Mesendoderm (in vitro differentiated cells): Measurements from ENCODE around the gene SDHA.

Experiments used
- DNase-seq: peaks from one replicate; pipeline ENCODE4 v3.0.0; 2013
- H2AK5ac ChIP-seq: 2 replicates; pipeline ENCODE4 v1.6.1; 2013; ENCODE audit warnings: low read length, inconsistent platforms
- H2BK120ac ChIP-seq: 2 replicates; pipeline ENCODE4 v1.6.1; 2013; ENCODE audit warnings: low read depth, mild to moderate bottlenecking, low read length, moderate library complexity, mixed read lengths
- H2BK15ac ChIP-seq: replicated peaks from 2 replicates; pipeline ENCODE4 v1.6.1; 2013; ENCODE audit warnings: low read depth, mild to moderate bottlenecking, moderate library complexity
- H2BK5ac ChIP-seq: 2 replicates; pipeline ENCODE4 v1.6.1; 2013; ENCODE audit warnings: low read length, inconsistent platforms
- H3K18ac ChIP-seq: 2 replicates; pipeline ENCODE4 v1.6.1; 2013; ENCODE audit warnings: mild to moderate bottlenecking, low read length, mixed read lengths
- H3K23ac ChIP-seq: one replicate; pipeline ENCODE4 v1.6.1; 2013; ENCODE audit warnings: low read length
- H3K27ac ChIP-seq: 2 replicates; pipeline ENCODE4 v1.5.1; 2013; ENCODE audit warnings: low read depth, mild to moderate bottlenecking, inconsistent platforms, low read length, moderate library complexity
- H3K27me3 ChIP-seq: 2 replicates; pipeline ENCODE4 v1.6.1; 2013; ENCODE audit warnings: low read length, control low read depth, mild to moderate bottlenecking, inconsistent platforms; ENCODE audit not compliant: insufficient read depth, poor library complexity
- H3K36me3 ChIP-seq: 2 replicates; pipeline ENCODE4 v1.6.1; 2013; ENCODE audit warnings: low read length, inconsistent platforms; ENCODE audit not compliant: control insufficient read depth, insufficient read depth
- H3K4ac ChIP-seq: one replicate; pipeline ENCODE4 v1.6.1; 2013; ENCODE audit warnings: low read depth, mild to moderate bottlenecking, low read length, moderate library complexity
- H3K4me1 ChIP-seq: 2 replicates; pipeline ENCODE4 v1.6.1; 2013; ENCODE audit warnings: low read depth, low read length, inconsistent platforms; ENCODE audit not compliant: control insufficient read depth
- H3K4me2 ChIP-seq: 2 replicates; pipeline ENCODE4 v1.6.1; 2013; ENCODE audit warnings: low read length
- H3K4me3 ChIP-seq: 2 replicates; pipeline ENCODE4 v1.5.1; 2013; ENCODE audit warnings: mild to moderate bottlenecking, low read length
- H3K56ac ChIP-seq: one replicate; pipeline ENCODE4 v1.6.1; 2013; ENCODE audit warnings: low read length
- H3K79me1 ChIP-seq: 2 replicates; pipeline ENCODE4 v1.6.1; 2013; ENCODE audit warnings: low read length, inconsistent platforms
- H3K79me2 ChIP-seq: 2 replicates; pipeline ENCODE4 v1.6.1; 2013; ENCODE audit warnings: mild to moderate bottlenecking, low read length; ENCODE audit not compliant: control insufficient read depth, insufficient read depth
- H3K9ac ChIP-seq: 2 replicates; pipeline ENCODE4 v1.6.1; 2013; ENCODE audit warnings: low read length, inconsistent platforms
- H4K5ac ChIP-seq: one replicate; pipeline ENCODE4 v1.6.1; 2013; ENCODE audit warnings: low read length
- H4K8ac ChIP-seq: one replicate; pipeline ENCODE4 v1.6.1; 2013; ENCODE audit warnings: low read depth, mild to moderate bottlenecking, control low read depth, low read length, moderate library complexity
- WGBS: extraction: QIAGEN DNeasy Blood & Tissue Kit; methylation state at CpG from one replicate; pipeline ENCODE4 v1.1.7; 2013; ENCODE audit warnings: low lambda C conversion rate, missing lambda C conversion rate; ENCODE audit not compliant: insufficient coverage; ENCODE audit errors: extremely low coverage; 5-methylcytosine and 5-hydroxymethylcytosine counted together

Gene SDHA

GRCh38 chr5:198516-199196 lies 19.5 kb upstream of the SDHA start:
- H2BK15ac ChIP-seq = no peak overlapping the region
- no CpG with 5 or more reads among the region's 21 CpGs for WGBS

GRCh38 chr5:199197-199949 lies 18.7 kb upstream of the SDHA start:
- Histone ChIP-seq H3K4me1 (no peaks in the 10 kb centered on the region), H4K5ac (no peak overlapping the region), H3K27ac (no peak overlapping the region), H2BK15ac (no peak overlapping the region), H3K4me2 (no peak overlapping the region), H3K4me3 (no peak overlapping the region), H4K8ac (no peak overlapping the region), H3K36me3 (peaks cover 2% of the 10 kb centered on the region), H3K9ac (no peak overlapping the region), H3K79me2 (no peaks in the 10 kb centered on the region), H3K27me3 (no peaks in the 10 kb centered on the region), H2AK5ac (no peak overlapping the region), H2BK5ac (no peak overlapping the region), H3K18ac (no peak overlapping the region), H3K79me1 (peaks cover 2% of the 10 kb centered on the region), H3K56ac (no peak overlapping the region), H3K4ac (no peak overlapping the region), H3K23ac (no peak overlapping the region), H2BK120ac (no peak overlapping the region)
- DNase-seq = no peak
- no CpG with 5 or more reads among the region's 16 CpGs for WGBS

More at GRCh38 chr5:198516-199196, 19.5 kb upstream of the SDHA start:
- Histone ChIP-seq H3K4me2 (no peak overlapping the region), H3K9ac (no peak overlapping the region), H3K36me3 (no peaks in the 10 kb centered on the region), H3K27me3 (no peaks in the 10 kb centered on the region), H3K79me2 (no peaks in the 10 kb centered on the region), H3K56ac (no peak overlapping the region), H2BK120ac (no peak overlapping the region), H3K23ac (no peak overlapping the region), H2AK5ac (no peak overlapping the region), H4K8ac (no peak overlapping the region), H3K27ac (no peak overlapping the region), H3K4me1 (no peaks in the 10 kb centered on the region), H4K5ac (no peak overlapping the region), H3K79me1 (peaks cover 2% of the 10 kb centered on the region), H2BK5ac (no peak overlapping the region), H3K4ac (no peak overlapping the region), H3K4me3 (no peak overlapping the region), H3K18ac (no peak overlapping the region)
- DNase-seq = no peak

- Histone ChIP-seq H3K4me3 (no peak overlapping the region), H3K4me1 (no peaks in the 10 kb centered on the region), H2AK5ac (no peak overlapping the region), H3K79me1 (peaks cover 2% of the 10 kb centered on the region), H3K56ac (no peak overlapping the region), H4K5ac (no peak overlapping the region), H3K23ac (no peak overlapping the region), H4K8ac (no peak overlapping the region), H3K4ac (no peak overlapping the region), H3K27me3 (no peaks in the 10 kb centered on the region), H2BK15ac (no peak overlapping the region), H3K9ac (no peak overlapping the region), H3K27ac (no peak overlapping the region), H3K18ac (no peak overlapping the region), H2BK5ac (no peak overlapping the region), H3K79me2 (no peaks in the 10 kb centered on the region), H3K4me2 (no peak overlapping the region), H3K36me3 (peaks cover 2% of the 10 kb centered on the region), H2BK120ac (no peak overlapping the region)
- DNase-seq = no peak
- WGBS = no CpG with 5 or more reads among the region's 23 CpGs
Measured at GRCh38 chr5:199950-200645, 18.0 kb upstream of the SDHA start.

GRCh38 chr5:200985-201384 lies 17.1 kb upstream of the SDHA start:
- Histone ChIP-seq H3K4ac (no peak overlapping the region), H3K79me1 (peaks cover 3% of the 10 kb centered on the region), H2BK120ac (no peak overlapping the region), H4K5ac (no peak overlapping the region), H3K79me2 (no peaks in the 10 kb centered on the region), H4K8ac (no peak overlapping the region), H2BK15ac (no peak overlapping the region), H2AK5ac (no peak overlapping the region), H3K23ac (no peak overlapping the region), H2BK5ac (no peak overlapping the region), H3K56ac (no peak overlapping the region), H3K27ac (no peak overlapping the region), H3K4me2 (no peak overlapping the region), H3K4me1 (no peaks in the 10 kb centered on the region), H3K36me3 (peaks cover 2% of the 10 kb centered on the region), H3K18ac (no peak overlapping the region), H3K9ac (no peak overlapping the region), H3K4me3 (no peak overlapping the region), H3K27me3 (no peaks in the 10 kb centered on the region)
- no peak for DNase-seq
- no CpG with 5 or more reads among the region's 4 CpGs for WGBS

GRCh38 chr5:201672-202071 lies 16.4 kb upstream of the SDHA start:
- Histone ChIP-seq H3K56ac (no peak overlapping the region), H3K36me3 (peaks cover 2% of the 10 kb centered on the region), H3K4me1 (no peaks in the 10 kb centered on the region), H3K4me2 (no peak overlapping the region), H2BK120ac (no peak overlapping the region), H3K4ac (no peak overlapping the region), H4K8ac (no peak overlapping the region), H3K27me3 (no peaks in the 10 kb centered on the region), H3K27ac (no peak overlapping the region), H3K23ac (no peak overlapping the region), H3K79me2 (no peaks in the 10 kb centered on the region), H3K79me1 (peaks cover 6% of the 10 kb centered on the region), H3K4me3 (no peak overlapping the region), H3K18ac (no peak overlapping the region), H2BK15ac (no peak overlapping the region), H4K5ac (no peak overlapping the region), H2AK5ac (no peak overlapping the region), H3K9ac (no peak overlapping the region), H2BK5ac (no peak overlapping the region)
- no peak for DNase-seq
- no CpG with 5 or more reads among the region's 8 CpGs for WGBS
